Measurements from ENCODE around the gene STBD1. TPM values are rescaled to one million over a fixed set of nuclear protein-coding genes. Genes with fewer than 3 reads are reported as not detected.
A peak's percentile ranks its signal among the peaks of the same experiment; 100 is the strongest.
"Not testable (repeated sequence)": the region's sequence is repeated elsewhere in the genome, so short reads cannot be mapped to it uniquely, and the experiment has no call there.

Gene STBD1
- total RNA-seq, 1 donor from 2014 or later, result 26.9 TPM

GRCh38 chr4:76281594-76281993, 24.9 kb upstream of the STBD1 start:
- ATAC-seq, result peak; percentile 42
- peak; percentile 57 for DNase-seq
- intact Hi-C loops (cut with micrococcal nuclease), result not testable (repeated sequence)

- ATAC-seq (no peak), DNase-seq (no peak)
- intact Hi-C loops (cut with micrococcal nuclease), result no loop called here
Observed at GRCh38 chr4:76282941-76283689, 23.4 kb upstream of the STBD1 start.

- DNase-seq (no peak), ATAC-seq (no peak)
- intact Hi-C loops (cut with micrococcal nuclease), result no loop called here
Observed at GRCh38 chr4:76283900-76284299, 22.6 kb upstream of the STBD1 start.

GRCh38 chr4:76287811-76288210, 18.7 kb upstream of the STBD1 start:
- intact Hi-C loops (cut with micrococcal nuclease); DNase-seq: not testable (repeated sequence)

GRCh38 chr4:76292730-76293129, 13.8 kb upstream of the STBD1 start:
- no peak for DNase-seq
- ATAC-seq, result no peak
- intact Hi-C loops (cut with micrococcal nuclease), result no loop called here

More at GRCh38 chr4:76287811-76288210, 18.7 kb upstream of the STBD1 start:
- not testable (repeated sequence) for ATAC-seq

GRCh38 chr4:76293772-76294171, 12.8 kb upstream of the STBD1 start:
- DNase-seq (no peak), ATAC-seq (peak; percentile 83)
- intact Hi-C loops (cut with micrococcal nuclease), result no loop called here

GRCh38 chr4:76296286-76296820, 10.2 kb upstream of the STBD1 start:
- ATAC-seq (no peak), DNase-seq (no peak)
- intact Hi-C loops (cut with micrococcal nuclease), result no loop called here

- intact Hi-C loops (cut with micrococcal nuclease), result no loop called here
- DNase-seq, result no peak
- no peak for ATAC-seq
Observed at GRCh38 chr4:76298227-76298626, 8.3 kb upstream of the STBD1 start.

GRCh38 chr4:76300012-76300411, 6.5 kb upstream of the STBD1 start:
- DNase-seq, result no peak
- peak; percentile 41 for ATAC-seq
- intact Hi-C loops (cut with micrococcal nuclease), result no loop called here

GRCh38 chr4:76301068-76301774, 5.3 kb upstream of the STBD1 start:
- ATAC-seq (peak; percentile 31), DNase-seq (no peak)
- intact Hi-C loops (cut with micrococcal nuclease), result no loop called here

GRCh38 chr4:76301775-76302162, 4.8 kb upstream of the STBD1 start:
- intact Hi-C loops (cut with micrococcal nuclease), result no loop called here
- ATAC-seq (no peak), DNase-seq (no peak)

GRCh38 chr4:76302826-76303438, 3.6 kb upstream of the STBD1 start:
- ATAC-seq (no peak), DNase-seq (no peak)
- intact Hi-C loops (cut with micrococcal nuclease), result no loop called here

- DNase-seq, result no peak
- intact Hi-C loops (cut with micrococcal nuclease), result no loop called here
- ATAC-seq, result no peak
Observed at GRCh38 chr4:76305033-76305687, 1.4 kb upstream of the STBD1 start.

- intact Hi-C loops (cut with micrococcal nuclease), result no loop called here
- DNase-seq (peak; percentile 81), ATAC-seq (peak; percentile 64)
Observed at GRCh38 chr4:76306882-76307659, 538 bp downstream of the STBD1 start.

- DNase-seq, result peak; percentile 69
- intact Hi-C loops (cut with micrococcal nuclease), result no loop called here
- peak; percentile 33 for ATAC-seq
Observed at GRCh38 chr4:76307660-76308014, 1.1 kb downstream of the STBD1 start.

GRCh38 chr4:76308548-76308947, 2.0 kb downstream of the STBD1 start:
- ATAC-seq, result peak; percentile 77
- intact Hi-C loops (cut with micrococcal nuclease), result no loop called here
- DNase-seq, result peak; percentile 82

GRCh38 chr4:76309939-76310550, 3.5 kb downstream of the STBD1 start:
- no peak for ATAC-seq
- no peak for DNase-seq
- intact Hi-C loops (cut with micrococcal nuclease), result no loop called here

- intact Hi-C loops (cut with micrococcal nuclease), result no loop called here
- ATAC-seq, result no peak
- DNase-seq, result no peak
Observed at GRCh38 chr4:76310683-76311082, 4.2 kb downstream of the STBD1 start.
